Kidney epithelial cell (primary cell): Measurements from ENCODE around the gene ACOT7. TPM values are rescaled to one million over a fixed set of nuclear protein-coding genes. Genes with fewer than 3 reads are reported as not detected.
A peak's percentile ranks its signal among the peaks of the same experiment; 100 is the strongest.

Experiments
- DNase-seq: peaks from one replicate; pipeline ENCODE4 v3.0.0-alpha.2; 2010; ENCODE audit warnings: low read depth
- H3K27me3 ChIP-seq: 2 replicates; pipeline ENCODE4 v1.6.0; 2011; ENCODE audit warnings: low read length; ENCODE audit not compliant: control insufficient read depth, insufficient read depth
- H3K36me3 ChIP-seq: 2 replicates; pipeline ENCODE4 v1.5.1; 2011; ENCODE audit warnings: low read length; ENCODE audit not compliant: control insufficient read depth, insufficient read depth
- H3K4me3 ChIP-seq: 2 replicates; pipeline ENCODE4 v1.5.1; 2011; ENCODE audit warnings: low read depth, mild to moderate bottlenecking, control low read depth, low read length
- total RNA-seq: library from RNA; depleted of rRNA; stranded (reverse); fragments of >200 nt; gene quantifications from 2 replicates; pipeline ENCODE4 v1.2.3, GENCODE V29; 2015
- TF ChIP-seq, protein P1 (sequence below): IDR thresholded peaks from 2 replicates; pipeline ENCODE4 v1.5.1; 2011; ENCODE audit warnings: mild to moderate bottlenecking, moderate library complexity, low read length, control low read depth, inconsistent platforms; ENCODE audit not compliant: insufficient read depth, poor library complexity, severe bottlenecking

The ACOT7 gene
- total RNA-seq, 1 donor from 2014 or later, result 79.8 TPM

GRCh38 chr1:6260433-6260934, 133.1 kb downstream of the ACOT7 start:
- no peaks in the 10 kb centered on the region for H3K36me3 ChIP-seq
- peak overlapping the region; percentile 59 for H3K4me3 ChIP-seq
- TF ChIP-seq, protein P1, sequence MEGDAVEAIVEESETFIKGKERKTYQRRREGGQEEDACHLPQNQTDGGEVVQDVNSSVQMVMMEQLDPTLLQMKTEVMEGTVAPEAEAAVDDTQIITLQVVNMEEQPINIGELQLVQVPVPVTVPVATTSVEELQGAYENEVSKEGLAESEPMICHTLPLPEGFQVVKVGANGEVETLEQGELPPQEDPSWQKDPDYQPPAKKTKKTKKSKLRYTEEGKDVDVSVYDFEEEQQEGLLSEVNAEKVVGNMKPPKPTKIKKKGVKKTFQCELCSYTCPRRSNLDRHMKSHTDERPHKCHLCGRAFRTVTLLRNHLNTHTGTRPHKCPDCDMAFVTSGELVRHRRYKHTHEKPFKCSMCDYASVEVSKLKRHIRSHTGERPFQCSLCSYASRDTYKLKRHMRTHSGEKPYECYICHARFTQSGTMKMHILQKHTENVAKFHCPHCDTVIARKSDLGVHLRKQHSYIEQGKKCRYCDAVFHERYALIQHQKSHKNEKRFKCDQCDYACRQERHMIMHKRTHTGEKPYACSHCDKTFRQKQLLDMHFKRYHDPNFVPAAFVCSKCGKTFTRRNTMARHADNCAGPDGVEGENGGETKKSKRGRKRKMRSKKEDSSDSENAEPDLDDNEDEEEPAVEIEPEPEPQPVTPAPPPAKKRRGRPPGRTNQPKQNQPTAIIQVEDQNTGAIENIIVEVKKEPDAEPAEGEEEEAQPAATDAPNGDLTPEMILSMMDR, result no peak
- H3K27me3 ChIP-seq, result peaks cover 5% of the 10 kb centered on the region
- no peak for DNase-seq

DNA sequence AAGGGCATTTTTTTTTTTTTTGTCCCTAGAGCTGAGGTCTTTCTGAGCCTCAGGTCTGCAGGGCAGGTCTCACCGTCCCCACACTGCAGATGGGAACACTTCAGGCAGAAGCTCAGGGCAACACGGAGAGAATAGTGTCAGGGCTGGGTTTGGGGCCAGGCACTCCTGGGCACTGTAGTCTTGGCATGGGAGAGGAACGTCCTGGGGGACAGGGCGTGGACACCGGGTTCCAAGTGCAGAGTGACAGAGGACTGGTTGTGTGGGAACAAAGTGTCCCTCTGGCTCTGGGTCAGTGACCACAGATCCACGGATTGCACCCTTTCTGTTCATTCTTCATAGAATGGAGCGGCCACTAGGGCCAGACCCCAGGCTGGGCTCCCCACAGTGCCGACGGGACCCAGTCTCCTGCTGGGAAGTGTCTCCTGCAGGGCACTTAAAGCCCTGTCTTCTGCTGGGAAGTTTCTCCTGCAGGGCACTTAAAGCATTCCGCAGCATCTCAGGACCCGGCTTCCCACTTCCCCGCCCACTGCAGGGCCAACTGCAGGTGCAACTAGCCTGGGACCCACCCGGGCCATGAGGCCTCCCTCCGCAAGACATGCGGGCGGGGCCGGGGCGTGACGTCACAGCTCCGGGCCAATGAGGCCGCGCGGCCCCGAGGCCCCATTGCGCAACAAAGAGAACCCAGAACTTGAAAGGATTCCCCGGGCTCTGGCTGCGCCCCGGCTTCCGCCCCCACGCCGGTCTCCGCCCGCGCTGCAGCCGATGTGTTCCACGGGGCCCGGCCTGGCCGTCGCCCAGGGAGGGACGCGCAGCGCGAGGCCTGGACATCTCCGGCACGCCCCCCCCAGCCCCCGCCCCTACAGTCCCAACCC, 133.8 kb downstream of the ACOT7 start:
- Histone ChIP-seq H3K27me3 (peaks cover 5% of the 10 kb centered on the region), H3K36me3 (no peaks in the 10 kb centered on the region), H3K4me3 (peak overlapping the region; percentile 59)
- DNase-seq, result no peak
- TF ChIP-seq, protein P1, result no peak

GRCh38 chr1:6258675-6259074, 134.9 kb downstream of the ACOT7 start:
- no peak overlapping the region for H3K4me3 ChIP-seq
- TF ChIP-seq, protein P1, result no peak
- no peaks in the 10 kb centered on the region for H3K36me3 ChIP-seq
- DNase-seq, result no peak
- H3K27me3 ChIP-seq, result peaks cover 5% of the 10 kb centered on the region

DNA sequence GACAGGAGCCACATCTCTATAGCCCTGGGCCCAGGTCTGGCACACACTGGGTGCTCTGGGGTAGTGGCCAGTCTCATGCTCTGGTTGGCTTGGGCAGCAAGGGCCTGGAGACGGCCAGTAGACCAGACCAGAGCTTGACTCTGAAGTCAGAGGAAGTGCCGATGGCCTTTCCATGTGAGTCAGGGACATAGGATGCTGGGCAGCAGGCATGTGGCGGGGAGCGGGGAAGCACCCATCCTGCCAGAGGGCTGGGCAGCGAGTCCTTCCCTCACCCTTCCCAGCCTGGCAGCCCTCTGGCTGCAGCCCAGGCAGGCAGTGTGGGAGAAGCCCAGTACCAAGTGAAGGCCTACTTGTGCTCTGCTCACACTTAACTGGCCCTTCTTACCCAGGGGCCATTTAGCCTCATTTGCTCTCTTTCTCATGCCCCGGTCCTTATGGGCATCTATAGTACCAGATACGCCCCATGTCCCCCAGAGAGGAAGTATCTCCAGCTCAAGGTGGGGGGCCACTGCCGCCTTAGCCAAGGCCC, 136.0 kb downstream of the ACOT7 start:
- no peak overlapping the region for H3K4me3 ChIP-seq
- TF ChIP-seq, protein P1, result no peak
- H3K27me3 ChIP-seq, result peaks cover 5% of the 10 kb centered on the region
- H3K36me3 ChIP-seq, result no peaks in the 10 kb centered on the region
- DNase-seq, result no peak

GRCh38 chr1:6256645-6257044, 136.9 kb downstream of the ACOT7 start:
- TF ChIP-seq, protein P1, result no peak

More at GRCh38 chr1:6256645-6257044, 136.9 kb downstream of the ACOT7 start:
- Histone ChIP-seq H3K36me3 (no peaks in the 10 kb centered on the region), H3K27me3 (peaks cover 5% of the 10 kb centered on the region), H3K4me3 (no peak overlapping the region)
- no peak for DNase-seq
